Measurements from ENCODE around the gene NPHP4. TPM values are rescaled to one million over a fixed set of nuclear protein-coding genes. Genes with fewer than 3 reads are reported as not detected.

The NPHP4 gene
- total RNA-seq, 1 experiment from 2014 or later: 20.0 TPM

DNA sequence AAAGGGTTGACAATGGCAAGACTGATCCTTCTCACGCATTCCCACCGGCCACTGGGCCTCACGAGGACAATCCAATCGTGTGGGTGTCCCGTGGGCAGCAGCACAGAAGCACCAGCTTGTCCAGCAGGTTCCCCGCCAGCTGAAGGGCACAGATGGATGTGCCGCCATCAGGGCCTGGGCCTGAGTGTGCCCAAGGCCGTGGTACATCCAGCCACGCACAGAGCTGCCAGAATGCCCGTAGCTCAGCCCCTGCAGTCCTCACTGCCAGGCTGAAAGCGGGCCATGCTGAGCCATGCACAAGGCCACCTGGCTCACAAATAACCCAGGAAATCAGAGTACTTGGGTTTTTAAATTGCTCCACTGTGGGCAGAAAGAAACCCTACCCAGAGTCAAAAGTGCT lies 7.0 kb downstream of the NPHP4 start:
- Histone ChIP-seq H3K9me2 (ENCODE audit: insufficient read depth) (no peaks in the 10 kb centered on the region), H3K4me2 (ENCODE audit: low read length) (no peak overlapping the region), H3K4me1 (ENCODE audit: control insufficient read depth in 1 of 2, insufficient read depth in 2 of 2, low read length in 2 of 2) (peaks cover 8 to 22% of the 10 kb centered on the region in 2 experiments), H3K27me3 (ENCODE audit: insufficient read depth, low read length) (no peaks in the 10 kb centered on the region), H3K9ac (ENCODE audit: low read length) (no peak overlapping the region), H3K4me3 (replicated peaks in 1 of 2; ENCODE audit: low read depth in 1 of 2, low read length in 2 of 2) (no peak overlapping the region), H3K9me3 (ENCODE audit: control insufficient read depth in 1 of 2, insufficient read depth in 1 of 2, low read depth in 1 of 2, low read length in 2 of 2) (no peaks in the 10 kb centered on the region), H3K79me2 (ENCODE audit: insufficient read depth, low read length) (peaks cover 7% of the 10 kb centered on the region; the same call in 1 of the 2 replicates), H2AFZ (ENCODE audit: low read depth, low read length, poor library complexity, severe bottlenecking) (no peak overlapping the region), H3K36me3 (ENCODE audit: control insufficient read depth in 1 of 2, insufficient read depth in 2 of 2, low read length in 2 of 2) (peaks cover 0 to 4% of the 10 kb centered on the region in 2 experiments; a peak in 1 of 4 replicates), H3K27ac (ENCODE audit: low read depth, low read length) (no peak overlapping the region), H4K20me1 (ENCODE audit: insufficient read depth) (no peaks in the 10 kb centered on the region)
- TF ChIP-seq SIN3A (IDR thresholded peaks at IDR 0.05; ENCODE audit: low read depth) (no peak), RAD21 (IDR thresholded peaks at IDR 0.05; ENCODE audit: low read depth) (no peak), POLR2A (IDR thresholded peaks at IDR 0.05; ENCODE audit: borderline replicate concordance, extremely low read depth, insufficient read depth, insufficient read length) (no peak), EGR1 (IDR thresholded peaks at IDR 0.05; ENCODE audit: low read depth) (no peak), ELF1 (IDR thresholded peaks at IDR 0.05; ENCODE audit: borderline replicate concordance, low read depth) (no peak), SRF (IDR thresholded peaks at IDR 0.05; ENCODE audit: low read depth) (no peak), CEBPB (IDR thresholded peaks at IDR 0.05; ENCODE audit: low read depth) (no peak), POLR2AphosphoS5 (IDR thresholded peaks at IDR 0.05; ENCODE audit: low read depth, low read length) (no peak), EZH2 (IDR thresholded peaks at IDR 0.05) (no peak), JUND (IDR thresholded peaks at IDR 0.05) (no peak), CBX3 (IDR thresholded peaks at IDR 0.05; ENCODE audit: low read depth) (no peak), SP1 (IDR thresholded peaks at IDR 0.05; ENCODE audit: low read depth) (no peak), EZH2phosphoT487 (IDR thresholded peaks at IDR 0.05; ENCODE audit: borderline replicate concordance) (no peak), YY1 (IDR thresholded peaks at IDR 0.05; ENCODE audit: extremely low read depth, insufficient replicate concordance, low read depth, low read length) (no peak), ZFX (IDR thresholded peaks at IDR 0.05) (no peak)
- TF ChIP-seq, protein P1, sequence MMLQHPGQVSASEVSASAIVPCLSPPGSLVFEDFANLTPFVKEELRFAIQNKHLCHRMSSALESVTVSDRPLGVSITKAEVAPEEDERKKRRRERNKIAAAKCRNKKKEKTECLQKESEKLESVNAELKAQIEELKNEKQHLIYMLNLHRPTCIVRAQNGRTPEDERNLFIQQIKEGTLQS (IDR thresholded peaks at IDR 0.05): no peak
- TF ChIP-seq, protein P2, sequence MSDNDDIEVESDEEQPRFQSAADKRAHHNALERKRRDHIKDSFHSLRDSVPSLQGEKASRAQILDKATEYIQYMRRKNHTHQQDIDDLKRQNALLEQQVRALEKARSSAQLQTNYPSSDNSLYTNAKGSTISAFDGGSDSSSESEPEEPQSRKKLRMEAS (IDR thresholded peaks at IDR 0.05): no peak
- TF ChIP-seq, protein P3, sequence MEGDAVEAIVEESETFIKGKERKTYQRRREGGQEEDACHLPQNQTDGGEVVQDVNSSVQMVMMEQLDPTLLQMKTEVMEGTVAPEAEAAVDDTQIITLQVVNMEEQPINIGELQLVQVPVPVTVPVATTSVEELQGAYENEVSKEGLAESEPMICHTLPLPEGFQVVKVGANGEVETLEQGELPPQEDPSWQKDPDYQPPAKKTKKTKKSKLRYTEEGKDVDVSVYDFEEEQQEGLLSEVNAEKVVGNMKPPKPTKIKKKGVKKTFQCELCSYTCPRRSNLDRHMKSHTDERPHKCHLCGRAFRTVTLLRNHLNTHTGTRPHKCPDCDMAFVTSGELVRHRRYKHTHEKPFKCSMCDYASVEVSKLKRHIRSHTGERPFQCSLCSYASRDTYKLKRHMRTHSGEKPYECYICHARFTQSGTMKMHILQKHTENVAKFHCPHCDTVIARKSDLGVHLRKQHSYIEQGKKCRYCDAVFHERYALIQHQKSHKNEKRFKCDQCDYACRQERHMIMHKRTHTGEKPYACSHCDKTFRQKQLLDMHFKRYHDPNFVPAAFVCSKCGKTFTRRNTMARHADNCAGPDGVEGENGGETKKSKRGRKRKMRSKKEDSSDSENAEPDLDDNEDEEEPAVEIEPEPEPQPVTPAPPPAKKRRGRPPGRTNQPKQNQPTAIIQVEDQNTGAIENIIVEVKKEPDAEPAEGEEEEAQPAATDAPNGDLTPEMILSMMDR (IDR thresholded peaks at IDR 0.05 in 2 of 3, conservative IDR thresholded peaks at IDR 0.05 in 1 of 3; ENCODE audit: borderline replicate concordance in 1 of 3, insufficient read depth in 1 of 3, low read depth in 2 of 3, low read length in 2 of 3): no peak
- TF ChIP-seq, protein P4, sequence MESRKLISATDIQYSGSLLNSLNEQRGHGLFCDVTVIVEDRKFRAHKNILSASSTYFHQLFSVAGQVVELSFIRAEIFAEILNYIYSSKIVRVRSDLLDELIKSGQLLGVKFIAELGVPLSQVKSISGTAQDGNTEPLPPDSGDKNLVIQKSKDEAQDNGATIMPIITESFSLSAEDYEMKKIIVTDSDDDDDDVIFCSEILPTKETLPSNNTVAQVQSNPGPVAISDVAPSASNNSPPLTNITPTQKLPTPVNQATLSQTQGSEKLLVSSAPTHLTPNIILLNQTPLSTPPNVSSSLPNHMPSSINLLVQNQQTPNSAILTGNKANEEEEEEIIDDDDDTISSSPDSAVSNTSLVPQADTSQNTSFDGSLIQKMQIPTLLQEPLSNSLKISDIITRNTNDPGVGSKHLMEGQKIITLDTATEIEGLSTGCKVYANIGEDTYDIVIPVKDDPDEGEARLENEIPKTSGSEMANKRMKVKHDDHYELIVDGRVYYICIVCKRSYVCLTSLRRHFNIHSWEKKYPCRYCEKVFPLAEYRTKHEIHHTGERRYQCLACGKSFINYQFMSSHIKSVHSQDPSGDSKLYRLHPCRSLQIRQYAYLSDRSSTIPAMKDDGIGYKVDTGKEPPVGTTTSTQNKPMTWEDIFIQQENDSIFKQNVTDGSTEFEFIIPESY (IDR thresholded peaks at IDR 0.05; ENCODE audit: extremely low read depth, insufficient replicate concordance, low read length): no peak
- no peak for ATAC-seq
- POLR2A ChIA-PET: no interaction called here
- no TSS peak for BruUV-seq (replicated peaks)
- DNase-seq (ENCODE audit: low read depth, low spot score): no peak
- RAD21 ChIA-PET (ENCODE audit: low non-redundant PET in 1 of 2, low total read pairs in 2 of 2, uncharacterized antibody in 2 of 2, unreplicated experiment in 2 of 2): no interaction called here
- CTCF ChIA-PET: no interaction called here
- intact Hi-C loops (cut with micrococcal nuclease): no loop called here
